ENCODE data around the gene DNM1. TPM values are rescaled to one million over a fixed set of nuclear protein-coding genes. Genes with fewer than 3 reads are reported as not detected.

The DNM1 gene
- total RNA-seq, 2 donors from 2014 or later = 0.52 to 1.1 TPM

- no peak overlapping the region for H3K27ac Mint-ChIP-seq
Observed at GRCh38 chr9:128285033-128285784, 82.0 kb downstream of the DNM1 start.

GRCh38 chr9:128286440-128286839 is 83.3 kb downstream of the DNM1 start:
- ATAC-seq (no peak), DNase-seq (ENCODE audit: low spot score) (no peak)
- no peaks in the 10 kb centered on the region for H3K36me3 Mint-ChIP-seq
- no peak overlapping the region for H3K27ac Mint-ChIP-seq
- H3K4me3 Mint-ChIP-seq = no peak overlapping the region
- no peaks in the 10 kb centered on the region for H3K9me3 Mint-ChIP-seq
- H3K27me3 Mint-ChIP-seq = no peaks in the 10 kb centered on the region
- H3K4me1 Mint-ChIP-seq (ENCODE audit: low read depth in 2 of 2) = peaks cover 0 to 4% of the 10 kb centered on the region in 2 donors

More at GRCh38 chr9:128285033-128285784, 82.0 kb downstream of the DNM1 start:
- no peak for DNase-seq (ENCODE audit: low spot score)
- Mint-ChIP-seq H3K9me3 (no peaks in the 10 kb centered on the region), H3K4me1 (ENCODE audit: low read depth in 2 of 2) (peaks cover 0 to 5% of the 10 kb centered on the region in 2 donors), H3K4me3 (no peak overlapping the region), H3K36me3 (no peaks in the 10 kb centered on the region), H3K27me3 (no peaks in the 10 kb centered on the region)
- ATAC-seq = no peak

GRCh38 chr9:128288273-128289004 is 85.3 kb downstream of the DNM1 start:
- no peak for DNase-seq (ENCODE audit: low spot score)
- H3K36me3 Mint-ChIP-seq = no peaks in the 10 kb centered on the region
- peak in 1 of 2 donors; percentile 48 for ATAC-seq
- H3K4me3 Mint-ChIP-seq = no peak overlapping the region
- peaks cover 0 to 4% of the 10 kb centered on the region in 2 donors for H3K4me1 Mint-ChIP-seq (ENCODE audit: low read depth in 2 of 2)
- no peak overlapping the region for H3K27ac Mint-ChIP-seq
- H3K9me3 Mint-ChIP-seq = no peaks in the 10 kb centered on the region
- H3K27me3 Mint-ChIP-seq = no peaks in the 10 kb centered on the region

GRCh38 chr9:128292009-128292408 is 88.8 kb downstream of the DNM1 start:
- Mint-ChIP-seq H3K4me1 (ENCODE audit: low read depth in 2 of 2) (peaks cover 0 to 7% of the 10 kb centered on the region in 2 donors), H3K27ac (no peak overlapping the region), H3K4me3 (no peak overlapping the region), H3K9me3 (no peaks in the 10 kb centered on the region), H3K27me3 (no peaks in the 10 kb centered on the region), H3K36me3 (no peaks in the 10 kb centered on the region)
- no peak for DNase-seq (ENCODE audit: low spot score)
- ATAC-seq = no peak

- ATAC-seq (no peak), DNase-seq (ENCODE audit: low spot score) (no peak)
- no peak overlapping the region for H3K27ac Mint-ChIP-seq
- no peaks in the 10 kb centered on the region for H3K36me3 Mint-ChIP-seq
- H3K9me3 Mint-ChIP-seq = no peaks in the 10 kb centered on the region
- no peaks in the 10 kb centered on the region for H3K27me3 Mint-ChIP-seq
- no peak overlapping the region for H3K4me3 Mint-ChIP-seq
- peaks cover 0 to 3% of the 10 kb centered on the region in 2 donors for H3K4me1 Mint-ChIP-seq (ENCODE audit: low read depth in 2 of 2)
Observed at GRCh38 chr9:128293091-128293490, 89.9 kb downstream of the DNM1 start.

- no peak for DNase-seq (ENCODE audit: low spot score)
- no peaks in the 10 kb centered on the region for H3K36me3 Mint-ChIP-seq
- no peak overlapping the region for H3K27ac Mint-ChIP-seq
- no peaks in the 10 kb centered on the region for H3K27me3 Mint-ChIP-seq
- ATAC-seq = no peak
- H3K4me3 Mint-ChIP-seq = no peak overlapping the region
- H3K4me1 Mint-ChIP-seq (ENCODE audit: low read depth in 2 of 2) = peaks cover 0 to 3% of the 10 kb centered on the region in 2 donors
- no peaks in the 10 kb centered on the region for H3K9me3 Mint-ChIP-seq
Observed at GRCh38 chr9:128294142-128294541, 91.0 kb downstream of the DNM1 start.

- DNase-seq (ENCODE audit: low spot score) = no peak
- Mint-ChIP-seq H3K27me3 (no peaks in the 10 kb centered on the region), H3K36me3 (no peaks in the 10 kb centered on the region), H3K4me1 (ENCODE audit: low read depth in 2 of 2) (peaks cover 0 to 3% of the 10 kb centered on the region in 2 donors), H3K9me3 (no peaks in the 10 kb centered on the region), H3K4me3 (no peak overlapping the region), H3K27ac (no peak overlapping the region)
- no peak for ATAC-seq
Observed at GRCh38 chr9:128296340-128297220, 93.4 kb downstream of the DNM1 start.

- Mint-ChIP-seq H3K4me1 (ENCODE audit: low read depth in 2 of 2) (peaks cover 0 to 3% of the 10 kb centered on the region in 2 donors), H3K4me3 (no peak overlapping the region), H3K36me3 (no peaks in the 10 kb centered on the region), H3K27me3 (no peaks in the 10 kb centered on the region), H3K27ac (no peak overlapping the region), H3K9me3 (no peaks in the 10 kb centered on the region)
- ATAC-seq (no peak), DNase-seq (ENCODE audit: low spot score) (no peak)
Observed at GRCh38 chr9:128297221-128297773, 94.1 kb downstream of the DNM1 start.

- Mint-ChIP-seq H3K27me3 (no peaks in the 10 kb centered on the region), H3K36me3 (no peaks in the 10 kb centered on the region), H3K27ac (no peak overlapping the region), H3K9me3 (no peaks in the 10 kb centered on the region), H3K4me1 (ENCODE audit: low read depth in 2 of 2) (peaks cover 0 to 3% of the 10 kb centered on the region in 2 donors), H3K4me3 (no peak overlapping the region)
- ATAC-seq = no peak
- no peak for DNase-seq (ENCODE audit: low spot score)
Observed at GRCh38 chr9:128298535-128299482, 95.6 kb downstream of the DNM1 start.

GRCh38 chr9:128304136-128304970 is 101.2 kb downstream of the DNM1 start:
- no peaks in the 10 kb centered on the region for H3K27me3 Mint-ChIP-seq

More at GRCh38 chr9:128304136-128304970, 101.2 kb downstream of the DNM1 start:
- Mint-ChIP-seq H3K4me3 (no peak overlapping the region), H3K36me3 (no peaks in the 10 kb centered on the region), H3K9me3 (no peaks in the 10 kb centered on the region), H3K4me1 (ENCODE audit: low read depth in 2 of 2) (no peaks in the 10 kb centered on the region), H3K27ac (no peak overlapping the region)
- ATAC-seq = no peak
- no peak for DNase-seq (ENCODE audit: low spot score)

Data from natural killer cell treated with Interleukin-12 subunit alpha and Interleukin-12 subunit beta and Interleukin-15 and Interleukin-18, amount 100 ng/mL, for 72 hours (primary cell).